Kidney epithelial cell (primary cell): Measurements from ENCODE around the gene PEF1. TPM values are rescaled to one million over a fixed set of nuclear protein-coding genes. Genes with fewer than 3 reads are reported as not detected.

Experiments
- DNase-seq: peaks from one replicate; pipeline ENCODE4 v3.0.0-alpha.2; 2010; ENCODE audit warnings: low read depth
- H3K27me3 ChIP-seq: 2 replicates; pipeline ENCODE4 v1.6.0; 2011; ENCODE audit warnings: low read length; ENCODE audit not compliant: control insufficient read depth, insufficient read depth
- H3K36me3 ChIP-seq: 2 replicates; pipeline ENCODE4 v1.5.1; 2011; ENCODE audit warnings: low read length; ENCODE audit not compliant: control insufficient read depth, insufficient read depth
- H3K4me3 ChIP-seq: 2 replicates; pipeline ENCODE4 v1.5.1; 2011; ENCODE audit warnings: low read depth, mild to moderate bottlenecking, control low read depth, low read length
- total RNA-seq: library from RNA; depleted of rRNA; stranded (reverse); fragments of >200 nt; gene quantifications from 2 replicates; pipeline ENCODE4 v1.2.3, GENCODE V29; 2015
- TF ChIP-seq, protein P1 (sequence below): IDR thresholded peaks from 2 replicates; pipeline ENCODE4 v1.5.1; 2011; ENCODE audit warnings: mild to moderate bottlenecking, moderate library complexity, low read length, control low read depth, inconsistent platforms; ENCODE audit not compliant: insufficient read depth, poor library complexity, severe bottlenecking

Gene PEF1
- total RNA-seq, 1 donor from 2014 or later: 86.8 TPM

DNA sequence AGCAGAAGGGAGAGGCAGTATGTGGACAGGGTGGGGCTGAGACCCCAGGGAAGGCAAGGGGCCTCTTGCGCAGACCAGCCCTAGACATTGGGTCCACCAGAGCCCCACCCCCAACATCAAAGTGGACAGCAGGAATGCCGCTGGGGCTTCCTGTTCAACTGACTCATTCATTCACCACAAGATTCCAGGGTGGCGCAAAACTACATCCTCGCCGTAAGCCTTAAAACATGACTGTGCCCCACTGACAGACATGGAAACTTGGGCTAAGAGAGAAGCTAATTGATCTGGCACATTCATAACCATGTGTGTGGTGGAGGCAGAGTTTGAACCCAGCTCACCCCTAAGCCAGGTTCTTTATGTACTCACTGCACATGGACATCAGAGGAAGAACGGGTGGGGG is 45.2 kb upstream of the PEF1 start:
- peak; percentile 91 for DNase-seq
- TF ChIP-seq, protein P1, sequence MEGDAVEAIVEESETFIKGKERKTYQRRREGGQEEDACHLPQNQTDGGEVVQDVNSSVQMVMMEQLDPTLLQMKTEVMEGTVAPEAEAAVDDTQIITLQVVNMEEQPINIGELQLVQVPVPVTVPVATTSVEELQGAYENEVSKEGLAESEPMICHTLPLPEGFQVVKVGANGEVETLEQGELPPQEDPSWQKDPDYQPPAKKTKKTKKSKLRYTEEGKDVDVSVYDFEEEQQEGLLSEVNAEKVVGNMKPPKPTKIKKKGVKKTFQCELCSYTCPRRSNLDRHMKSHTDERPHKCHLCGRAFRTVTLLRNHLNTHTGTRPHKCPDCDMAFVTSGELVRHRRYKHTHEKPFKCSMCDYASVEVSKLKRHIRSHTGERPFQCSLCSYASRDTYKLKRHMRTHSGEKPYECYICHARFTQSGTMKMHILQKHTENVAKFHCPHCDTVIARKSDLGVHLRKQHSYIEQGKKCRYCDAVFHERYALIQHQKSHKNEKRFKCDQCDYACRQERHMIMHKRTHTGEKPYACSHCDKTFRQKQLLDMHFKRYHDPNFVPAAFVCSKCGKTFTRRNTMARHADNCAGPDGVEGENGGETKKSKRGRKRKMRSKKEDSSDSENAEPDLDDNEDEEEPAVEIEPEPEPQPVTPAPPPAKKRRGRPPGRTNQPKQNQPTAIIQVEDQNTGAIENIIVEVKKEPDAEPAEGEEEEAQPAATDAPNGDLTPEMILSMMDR: no peak
- Histone ChIP-seq H3K36me3 (no peaks in the 10 kb centered on the region), H3K4me3 (no peak overlapping the region), H3K27me3 (no peaks in the 10 kb centered on the region)

DNA sequence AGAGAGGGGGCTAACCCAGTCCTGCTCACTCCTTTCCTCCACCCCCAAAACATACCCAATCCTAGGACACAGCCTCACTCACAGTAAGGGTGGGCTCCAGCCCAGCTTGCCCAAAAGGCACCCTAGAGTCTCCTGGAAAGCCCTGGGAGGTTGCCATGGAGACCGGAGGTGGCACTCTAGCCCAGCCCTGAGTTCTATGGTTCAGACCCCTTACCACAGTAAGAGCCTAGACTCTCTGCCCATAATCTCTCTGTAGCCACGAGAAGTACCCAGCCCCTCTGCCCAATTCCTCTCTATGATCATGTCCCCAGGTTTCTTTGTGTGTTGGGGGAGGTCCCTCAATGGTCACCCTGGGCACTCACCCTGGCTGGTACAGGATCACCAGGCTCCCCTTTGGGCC is 44.7 kb upstream of the PEF1 start:
- DNase-seq: no peak
- no peaks in the 10 kb centered on the region for H3K27me3 ChIP-seq
- no peaks in the 10 kb centered on the region for H3K36me3 ChIP-seq
- TF ChIP-seq, protein P1: no peak
- no peak overlapping the region for H3K4me3 ChIP-seq

DNA sequence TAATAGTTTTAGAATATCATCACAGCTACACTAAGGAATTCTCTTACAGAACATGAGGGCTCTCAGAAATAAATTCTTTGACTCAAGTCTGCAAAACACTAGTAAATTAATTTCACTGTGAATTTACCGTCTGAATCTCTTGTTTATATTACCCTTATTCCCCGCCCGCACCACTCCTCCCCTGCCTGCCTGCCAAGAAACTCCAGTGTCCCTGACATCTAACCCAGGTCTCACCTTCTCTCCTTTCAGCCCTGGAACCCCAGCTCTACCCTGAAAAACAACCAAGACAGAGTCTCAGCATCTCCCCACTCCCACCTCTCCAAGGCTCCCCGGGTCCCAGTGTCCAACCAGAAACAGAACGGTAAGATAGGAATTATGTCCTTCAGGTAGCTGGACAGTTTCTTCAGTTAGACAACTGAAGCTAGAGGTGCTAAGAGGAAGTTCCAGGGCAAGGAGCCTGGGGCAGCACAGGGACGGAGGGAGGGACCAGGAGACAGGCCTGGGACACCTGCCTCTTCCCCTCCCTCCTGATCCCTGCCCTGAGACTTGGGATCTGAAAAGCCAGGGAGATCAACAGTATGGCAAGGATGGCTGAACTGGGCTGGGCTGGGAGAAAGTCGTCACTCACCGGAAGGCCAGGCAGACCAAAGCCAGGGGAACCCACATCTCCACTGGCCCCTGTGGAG is 43.7 kb upstream of the PEF1 start:
- no peak for DNase-seq
- Histone ChIP-seq H3K27me3 (no peaks in the 10 kb centered on the region), H3K36me3 (no peaks in the 10 kb centered on the region), H3K4me3 (no peak overlapping the region)
- TF ChIP-seq, protein P1: no peak

DNA sequence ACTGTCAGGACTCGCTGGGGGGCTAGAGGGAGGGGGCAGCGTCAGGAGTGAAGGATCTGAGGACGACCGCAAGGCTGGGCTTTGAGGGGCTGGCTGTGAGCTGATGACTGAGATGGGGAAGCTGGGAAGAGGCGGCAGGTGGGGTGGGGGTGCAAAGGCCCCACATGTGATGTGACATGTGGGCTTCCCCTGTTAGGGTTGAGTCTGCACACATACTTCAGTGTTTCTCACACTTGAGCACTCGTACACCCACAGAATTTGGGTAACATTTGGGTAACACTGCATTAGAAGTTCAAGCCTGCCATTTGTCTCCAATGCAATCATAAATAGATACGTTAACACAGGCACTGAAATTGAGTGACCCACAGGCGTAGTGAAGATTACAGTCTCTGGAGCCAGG is 42.9 kb upstream of the PEF1 start:
- TF ChIP-seq, protein P1: no peak
- DNase-seq: no peak
- Histone ChIP-seq H3K36me3 (no peaks in the 10 kb centered on the region), H3K27me3 (no peaks in the 10 kb centered on the region), H3K4me3 (no peak overlapping the region)

DNA sequence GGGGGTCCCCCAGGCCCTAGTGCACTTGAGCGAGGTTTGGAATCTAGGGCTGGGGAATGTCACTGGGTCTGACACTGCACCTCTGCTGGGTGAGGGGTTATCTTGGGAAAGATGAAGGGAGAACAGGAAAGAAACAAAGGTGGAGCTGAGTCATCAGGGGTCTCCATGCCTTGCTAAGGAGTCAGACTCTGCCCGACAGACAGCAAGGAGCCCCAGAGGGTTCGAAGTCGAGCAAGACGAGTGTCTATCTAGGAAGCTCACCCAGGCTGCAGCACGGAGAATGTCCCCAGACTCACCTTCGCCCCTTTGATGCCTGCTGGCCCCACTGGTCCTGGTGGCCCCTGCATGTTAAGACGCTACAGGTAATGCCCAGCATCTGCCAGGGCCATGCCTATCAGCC is 41.1 kb upstream of the PEF1 start:
- H3K36me3 ChIP-seq: no peaks in the 10 kb centered on the region

More for the DNA sequence above, 41.1 kb upstream of the PEF1 start:
- TF ChIP-seq, protein P1: no peak
- no peak for DNase-seq
- Histone ChIP-seq H3K27me3 (no peaks in the 10 kb centered on the region), H3K4me3 (no peak overlapping the region)
